GM10266 (cell line): ENCODE measurements around the gene TXNIP.

Experiments used
- DNase-seq: peaks from one replicate; pipeline ENCODE4 v3.0.0; 2012; ENCODE audit errors: extremely low spot score
- CTCF ChIP-seq: IDR thresholded peaks from 2 replicates; pipeline ENCODE4 v1.5.1; 2012; ENCODE audit warnings: mild to moderate bottlenecking, low read depth; ENCODE audit not compliant: control insufficient read depth, insufficient read depth; ENCODE audit errors: missing control alignments

TXNIP gene

DNA sequence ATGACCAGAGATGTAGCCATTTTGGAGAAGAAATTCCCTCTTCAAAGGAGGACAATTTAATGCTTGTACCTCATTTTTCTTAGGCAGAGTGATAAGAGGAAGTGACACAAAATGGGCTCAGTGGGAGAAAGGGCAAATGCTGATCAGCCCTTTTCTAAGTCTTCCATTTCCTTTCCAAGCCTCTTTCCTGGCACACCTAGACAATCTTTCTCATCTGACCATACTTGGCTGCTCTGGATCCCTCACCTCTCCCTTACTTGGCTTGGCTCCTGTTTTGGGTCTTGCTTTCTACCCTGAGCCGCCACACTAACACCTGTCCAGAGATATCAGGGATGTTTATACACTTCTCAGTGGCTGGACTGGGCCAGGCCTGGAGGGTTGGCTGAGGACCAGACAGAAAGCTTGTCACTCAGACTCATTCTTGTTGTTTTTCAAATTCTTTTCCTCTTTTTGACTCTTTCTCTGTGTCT is 13.1 kb downstream of the TXNIP start:
- no peak for TF ChIP-seq CTCF
- DNase-seq, result no peak

- TF ChIP-seq CTCF, result no peak
These were observed 14.2 kb downstream of the TXNIP start for GRCh38 chr1:145982010-145982723.

DNA sequence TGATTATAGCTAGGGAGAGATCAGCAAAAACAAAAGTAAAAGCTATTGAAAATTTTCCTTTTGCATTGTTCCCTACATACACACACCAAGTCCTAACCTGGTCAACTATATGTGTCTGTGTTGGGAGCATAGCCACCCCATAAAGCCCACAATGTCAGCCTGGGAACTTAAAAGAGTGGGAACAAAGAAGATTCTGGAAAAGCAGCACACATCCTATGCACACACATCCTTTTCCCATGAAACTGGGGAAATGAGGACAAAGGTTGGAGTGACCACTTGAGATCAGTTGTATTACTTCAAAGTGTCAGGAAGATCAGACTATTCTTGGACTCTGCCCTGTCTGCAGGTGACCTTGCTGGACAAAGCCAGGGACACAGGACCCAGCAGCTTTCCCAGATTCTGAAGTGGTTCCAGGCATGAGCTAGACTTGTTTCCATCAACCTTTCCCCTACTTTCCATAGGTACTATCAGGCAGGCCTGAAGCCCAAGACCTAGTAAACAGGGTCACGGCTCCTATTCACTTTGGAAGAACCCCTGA is 15.9 kb downstream of the TXNIP start:
- TF ChIP-seq CTCF, result no peak
- DNase-seq, result no peak

More at GRCh38 chr1:145982010-145982723, 14.2 kb downstream of the TXNIP start:
- no peak for DNase-seq

DNA sequence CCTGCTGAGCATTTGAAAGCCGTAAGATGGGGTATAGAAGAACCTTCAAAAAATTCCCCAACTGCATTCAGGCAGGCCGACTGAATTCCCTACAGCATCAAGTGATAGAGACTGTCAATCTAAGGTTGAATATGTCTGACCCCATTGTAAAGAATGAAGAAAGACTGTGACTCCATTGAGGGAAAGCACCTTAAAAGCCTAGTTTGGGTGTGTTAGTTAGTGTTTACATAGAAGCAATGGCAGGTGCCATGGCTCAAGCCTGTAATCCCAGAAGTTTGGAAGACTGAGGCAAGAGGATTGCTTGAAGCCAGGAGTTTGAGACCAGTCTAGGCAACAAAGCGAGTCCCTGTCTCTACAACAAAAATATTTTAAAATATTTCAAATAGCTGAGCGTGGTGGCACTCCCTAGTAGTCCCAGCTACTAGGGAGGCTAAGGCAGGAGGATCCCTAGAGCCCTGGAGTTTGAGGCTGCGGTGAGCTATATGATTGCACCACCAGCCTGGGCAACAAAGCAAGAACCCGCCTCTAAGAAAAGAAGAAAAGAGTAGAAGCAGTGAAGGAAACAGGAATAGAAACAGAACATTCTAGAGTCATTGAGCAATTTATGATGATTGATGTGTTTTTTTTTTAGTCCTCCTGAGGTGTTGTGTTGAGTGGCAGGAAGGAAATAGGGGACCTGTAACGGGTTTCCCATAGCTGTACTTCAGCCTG is 16.5 kb downstream of the TXNIP start:
- TF ChIP-seq CTCF, result no peak
- no peak for DNase-seq

DNA sequence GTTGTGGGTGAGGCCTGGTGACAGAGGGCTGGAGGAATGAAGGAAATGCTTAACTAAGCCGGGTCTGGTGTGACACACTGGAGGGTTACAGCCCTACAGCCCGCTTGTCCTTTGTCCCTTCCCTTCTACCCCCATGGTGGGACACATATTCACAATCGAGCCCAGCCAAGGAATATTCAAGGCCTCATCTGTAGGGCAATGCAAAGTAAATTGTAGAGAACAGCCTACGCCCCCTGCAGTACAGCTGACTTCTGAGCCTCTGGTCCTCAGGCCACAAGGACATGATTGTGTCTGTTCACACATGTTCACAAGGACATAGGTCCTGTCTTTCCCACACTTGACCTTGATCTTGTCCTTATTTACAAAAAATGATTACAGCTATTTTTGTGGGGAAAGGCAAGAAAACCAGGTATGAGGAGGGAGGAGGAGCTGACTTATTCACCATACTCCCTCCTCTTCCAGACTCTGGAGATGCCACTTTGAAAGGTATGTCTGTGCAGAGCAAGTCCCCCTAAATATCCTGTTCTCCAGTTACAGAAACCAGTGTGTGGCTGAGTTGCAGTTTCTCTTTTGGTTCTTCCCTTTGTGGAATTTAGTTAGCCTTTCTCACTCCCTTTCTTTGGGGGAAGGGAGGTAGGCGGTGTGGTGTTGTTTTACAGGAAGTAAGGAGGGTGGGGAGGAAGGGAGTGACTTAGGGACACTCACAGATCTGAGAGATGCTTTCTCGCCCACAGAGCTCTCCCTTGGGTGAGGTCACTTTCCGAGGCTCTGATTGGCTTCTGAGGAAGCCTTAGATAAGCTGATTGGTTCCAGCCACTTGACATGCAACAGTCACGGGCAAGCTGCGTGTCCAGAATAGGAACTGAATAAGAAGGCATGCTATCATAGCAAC is 17.3 kb downstream of the TXNIP start:
- TF ChIP-seq CTCF, result peak; percentile 52
- DNase-seq, result peak; percentile 88

- DNase-seq, result no peak
- no peak for TF ChIP-seq CTCF
These were observed 17.9 kb downstream of the TXNIP start for GRCh38 chr1:145978471-145978853.
